ENCODE measurements around the gene AFG3L2.

AFG3L2 gene

DNA sequence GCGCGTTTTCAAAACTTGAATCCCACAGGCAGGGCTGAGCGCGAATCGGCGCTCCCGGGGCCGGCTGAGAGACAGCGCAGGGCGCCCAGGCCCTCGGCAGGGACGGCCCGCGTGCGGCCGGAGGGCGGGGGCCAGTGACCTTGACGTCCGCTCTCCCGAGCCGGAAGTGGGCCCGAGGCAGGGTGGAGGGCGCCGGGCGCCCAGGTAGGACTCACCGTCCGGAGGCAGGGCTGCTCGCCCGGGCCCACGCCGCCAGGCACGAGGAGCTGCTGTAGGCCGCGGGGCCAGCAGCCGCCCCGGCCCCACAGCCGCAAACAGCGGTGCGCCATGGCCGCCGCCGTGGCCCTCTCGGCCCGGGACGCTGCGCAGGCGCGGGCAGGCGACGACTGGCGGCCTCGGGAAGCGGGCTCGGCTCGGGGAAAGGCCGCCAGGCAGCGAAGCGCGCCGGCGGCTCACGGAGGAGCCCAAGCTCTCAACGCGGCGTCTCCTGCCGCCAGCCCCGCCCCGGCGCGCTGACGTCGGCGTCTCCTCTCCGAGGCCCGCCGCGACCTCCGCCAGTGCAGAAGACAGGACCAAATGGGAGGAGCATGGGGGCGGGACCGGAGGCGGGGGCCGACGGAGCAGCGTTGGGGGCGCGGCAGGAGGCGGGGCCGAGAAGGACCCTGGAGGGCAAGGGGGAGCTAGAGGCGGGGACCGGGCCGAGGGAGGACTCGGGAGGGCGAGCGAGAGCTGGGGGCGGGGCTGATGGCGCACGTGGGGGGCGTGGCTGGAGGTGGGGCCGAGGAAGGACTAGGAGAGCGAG is at the start of gene AFG3L2:
TSS of gene AFG3L2 (minus strand) at position 474 of the 802 bp plus-strand sequence. CDS start at position 329, 145 bp downstream.
- DNase-seq (ENCODE audit: low read depth), result peak; percentile 92
- TF ChIP-seq, protein P1, sequence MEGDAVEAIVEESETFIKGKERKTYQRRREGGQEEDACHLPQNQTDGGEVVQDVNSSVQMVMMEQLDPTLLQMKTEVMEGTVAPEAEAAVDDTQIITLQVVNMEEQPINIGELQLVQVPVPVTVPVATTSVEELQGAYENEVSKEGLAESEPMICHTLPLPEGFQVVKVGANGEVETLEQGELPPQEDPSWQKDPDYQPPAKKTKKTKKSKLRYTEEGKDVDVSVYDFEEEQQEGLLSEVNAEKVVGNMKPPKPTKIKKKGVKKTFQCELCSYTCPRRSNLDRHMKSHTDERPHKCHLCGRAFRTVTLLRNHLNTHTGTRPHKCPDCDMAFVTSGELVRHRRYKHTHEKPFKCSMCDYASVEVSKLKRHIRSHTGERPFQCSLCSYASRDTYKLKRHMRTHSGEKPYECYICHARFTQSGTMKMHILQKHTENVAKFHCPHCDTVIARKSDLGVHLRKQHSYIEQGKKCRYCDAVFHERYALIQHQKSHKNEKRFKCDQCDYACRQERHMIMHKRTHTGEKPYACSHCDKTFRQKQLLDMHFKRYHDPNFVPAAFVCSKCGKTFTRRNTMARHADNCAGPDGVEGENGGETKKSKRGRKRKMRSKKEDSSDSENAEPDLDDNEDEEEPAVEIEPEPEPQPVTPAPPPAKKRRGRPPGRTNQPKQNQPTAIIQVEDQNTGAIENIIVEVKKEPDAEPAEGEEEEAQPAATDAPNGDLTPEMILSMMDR (IDR thresholded peaks at IDR 0.05; ENCODE audit: control insufficient read depth, insufficient read depth, low read depth, low read length, missing control alignments), result no peak

DNA sequence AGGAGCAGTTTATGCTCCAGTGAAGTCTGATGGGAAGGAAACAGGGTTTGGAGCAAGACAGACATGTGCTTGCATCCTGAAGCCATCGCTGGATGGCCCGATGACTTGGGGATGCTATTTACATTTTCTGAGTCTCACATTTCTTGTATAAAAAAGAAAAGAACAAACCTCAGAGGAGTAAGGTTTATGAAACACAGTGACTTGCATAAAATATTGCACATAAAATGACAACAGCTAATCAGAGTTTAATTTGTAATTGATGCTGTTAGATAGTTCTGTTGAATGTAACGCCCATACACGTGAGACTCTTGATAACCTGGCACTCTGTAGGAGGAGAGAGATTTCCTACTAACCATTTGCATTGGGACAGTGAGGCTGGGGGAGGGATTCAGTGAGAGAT is 47.2 kb upstream of the AFG3L2 start:
- TF ChIP-seq, protein P1 (IDR thresholded peaks at IDR 0.05; ENCODE audit: control insufficient read depth, insufficient read depth, low read depth, low read length, missing control alignments), result no peak
- no peak overlapping the region for H3K4me3 ChIP-seq (ENCODE audit: control insufficient read depth, low read depth, low read length)
- DNase-seq (ENCODE audit: low read depth), result no peak

More for the DNA sequence above, at the start of gene AFG3L2:
- H3K4me3 ChIP-seq (ENCODE audit: control insufficient read depth, low read depth, low read length), result peak within 1 kb of the TSS; percentile 61

GRCh38 chr18:12423820-12424219 is 46.8 kb upstream of the AFG3L2 start:
- no peak overlapping the region for H3K4me3 ChIP-seq (ENCODE audit: control insufficient read depth, low read depth, low read length)
- no peak for DNase-seq (ENCODE audit: low read depth)
- TF ChIP-seq, protein P1 (IDR thresholded peaks at IDR 0.05; ENCODE audit: control insufficient read depth, insufficient read depth, low read depth, low read length, missing control alignments), result no peak

DNA sequence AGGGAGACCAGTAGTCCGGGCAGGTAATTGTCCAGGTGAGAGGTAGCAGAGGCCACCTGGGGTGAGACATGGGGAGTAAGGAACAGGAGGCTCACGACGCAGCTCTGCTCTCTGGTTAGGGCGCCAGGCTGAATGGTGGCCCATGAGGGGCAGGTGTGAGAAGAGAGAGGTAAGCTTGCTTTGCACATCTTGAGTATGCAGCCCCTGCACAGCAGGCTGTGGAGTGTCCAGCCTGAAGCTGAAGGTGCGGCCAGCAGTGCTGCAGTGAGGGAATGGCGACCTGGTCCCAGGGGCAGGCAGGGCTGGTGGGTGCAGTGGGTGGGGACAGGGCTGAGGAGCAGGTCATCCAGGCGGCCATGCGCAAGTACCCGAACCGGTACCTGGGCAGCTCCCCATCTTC is 46.4 kb upstream of the AFG3L2 start:
- DNase-seq (ENCODE audit: low read depth), result no peak
- H3K4me3 ChIP-seq (ENCODE audit: control insufficient read depth, low read depth, low read length), result no peak overlapping the region
- TF ChIP-seq, protein P1 (IDR thresholded peaks at IDR 0.05; ENCODE audit: control insufficient read depth, insufficient read depth, low read depth, low read length, missing control alignments), result no peak

DNA sequence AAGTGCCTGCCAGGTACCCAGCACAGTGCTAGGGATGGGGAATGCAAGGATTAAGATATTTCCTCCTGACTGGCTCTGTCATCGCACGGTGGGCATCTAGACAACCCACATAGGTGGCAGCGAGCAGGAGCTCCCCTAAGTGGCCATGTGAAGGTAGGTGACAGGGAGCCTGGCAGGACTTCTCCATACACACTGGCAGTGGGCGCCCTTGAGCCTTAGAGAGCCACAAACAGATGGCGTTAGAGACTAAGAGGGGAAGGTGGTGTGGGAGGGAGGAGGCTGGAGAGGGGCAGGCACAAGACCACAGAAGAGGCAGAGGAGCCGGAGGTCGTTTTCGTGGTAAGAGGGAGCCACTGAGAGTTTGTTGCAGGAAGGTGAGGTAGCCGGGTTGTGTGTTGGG is 45.9 kb upstream of the AFG3L2 start:
- no peak overlapping the region for H3K4me3 ChIP-seq (ENCODE audit: control insufficient read depth, low read depth, low read length)
- no peak for DNase-seq (ENCODE audit: low read depth)
- TF ChIP-seq, protein P1 (IDR thresholded peaks at IDR 0.05; ENCODE audit: control insufficient read depth, insufficient read depth, low read depth, low read length, missing control alignments), result no peak

DNA sequence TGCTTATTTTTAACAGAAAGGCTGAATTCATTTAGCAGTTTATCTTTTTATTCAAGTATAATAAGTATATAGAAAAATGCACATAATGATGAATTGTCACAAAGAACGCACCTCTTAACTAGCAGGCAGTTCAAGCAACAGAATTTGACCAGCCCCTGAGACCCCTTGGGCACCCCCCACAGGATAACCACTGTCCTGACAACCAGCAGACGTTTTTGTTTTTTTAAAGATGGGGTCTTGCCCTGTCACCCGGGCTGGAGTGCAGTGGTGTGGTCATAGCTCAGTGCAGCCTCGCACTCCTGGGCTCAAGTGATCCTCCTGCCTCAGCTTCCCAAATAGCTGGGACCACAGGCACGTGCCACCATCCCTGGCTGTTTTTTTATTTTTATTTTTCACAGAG is 44.7 kb upstream of the AFG3L2 start:
- TF ChIP-seq, protein P1 (IDR thresholded peaks at IDR 0.05; ENCODE audit: control insufficient read depth, insufficient read depth, low read depth, low read length, missing control alignments), result no peak
- no peak overlapping the region for H3K4me3 ChIP-seq (ENCODE audit: control insufficient read depth, low read depth, low read length)
- no peak for DNase-seq (ENCODE audit: low read depth)

Measured in AG09309 (cell line).